ENCODE results near the gene CACNG5. TPM values are rescaled to one million over a fixed set of nuclear protein-coding genes. Genes with fewer than 3 reads are reported as not detected.

Gene CACNG5
- total RNA-seq, 2 experiments from 2014 or later: not detected

DNA sequence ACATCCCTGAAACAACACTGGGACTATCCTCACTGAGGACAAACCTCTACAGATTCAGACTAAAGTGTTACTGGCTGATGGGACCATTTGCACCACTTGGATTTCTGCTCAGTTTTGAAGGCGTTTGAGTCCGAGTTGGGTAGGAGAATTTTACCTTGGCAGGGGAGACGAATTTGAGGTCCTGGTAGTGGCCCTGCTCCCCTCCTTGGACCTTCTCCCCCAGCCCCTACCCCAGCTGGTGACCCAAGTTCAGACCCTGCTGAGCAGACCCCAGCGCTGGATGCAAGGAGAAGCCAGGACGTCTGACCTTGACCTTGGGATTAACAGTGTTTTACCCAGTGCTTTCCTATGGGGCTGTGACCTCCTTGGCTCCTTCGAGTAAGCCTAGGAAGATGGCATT, 13.6 kb downstream of the CACNG5 start:
- Mint-ChIP-seq H3K4me1 (ENCODE audit: low read depth) (no peaks in the 10 kb centered on the region), H3K27ac (no peak overlapping the region), H3K27me3 (no peaks in the 10 kb centered on the region), H3K9me3 (no peaks in the 10 kb centered on the region), H3K36me3 (ENCODE audit: low read depth) (no peaks in the 10 kb centered on the region), H3K4me3 (no peak overlapping the region)
- Histone ChIP-seq H3K36me3 (ENCODE audit: insufficient read depth, low read length) (no peaks in the 10 kb centered on the region), H3K9me3 (ENCODE audit: control insufficient read depth in 1 of 2, insufficient read depth in 1 of 2, low read length in 2 of 2) (peaks cover 0 to 4% of the 10 kb centered on the region in 2 experiments), H3K27ac (ENCODE audit: low read depth in 1 of 2, low read length in 2 of 2) (no peak overlapping the region), H3K27me3 (ENCODE audit: control insufficient read depth in 1 of 2, insufficient read depth in 2 of 2, low read length in 2 of 2) (peaks cover 0 to 5% of the 10 kb centered on the region in 2 experiments), H3K4me1 (ENCODE audit: insufficient read depth, low read length) (no peaks in the 10 kb centered on the region), H3K4me3 (ENCODE audit: low read length) (no peak overlapping the region)
- intact Hi-C loops (cut with DNase I, micrococcal nuclease): no loop called here
- no peak for ATAC-seq (ENCODE audit: poor library complexity)
- ChIA-PET CTCF (no interaction called here), POLR2A (no interaction called here)
- TF ChIP-seq, protein P1, sequence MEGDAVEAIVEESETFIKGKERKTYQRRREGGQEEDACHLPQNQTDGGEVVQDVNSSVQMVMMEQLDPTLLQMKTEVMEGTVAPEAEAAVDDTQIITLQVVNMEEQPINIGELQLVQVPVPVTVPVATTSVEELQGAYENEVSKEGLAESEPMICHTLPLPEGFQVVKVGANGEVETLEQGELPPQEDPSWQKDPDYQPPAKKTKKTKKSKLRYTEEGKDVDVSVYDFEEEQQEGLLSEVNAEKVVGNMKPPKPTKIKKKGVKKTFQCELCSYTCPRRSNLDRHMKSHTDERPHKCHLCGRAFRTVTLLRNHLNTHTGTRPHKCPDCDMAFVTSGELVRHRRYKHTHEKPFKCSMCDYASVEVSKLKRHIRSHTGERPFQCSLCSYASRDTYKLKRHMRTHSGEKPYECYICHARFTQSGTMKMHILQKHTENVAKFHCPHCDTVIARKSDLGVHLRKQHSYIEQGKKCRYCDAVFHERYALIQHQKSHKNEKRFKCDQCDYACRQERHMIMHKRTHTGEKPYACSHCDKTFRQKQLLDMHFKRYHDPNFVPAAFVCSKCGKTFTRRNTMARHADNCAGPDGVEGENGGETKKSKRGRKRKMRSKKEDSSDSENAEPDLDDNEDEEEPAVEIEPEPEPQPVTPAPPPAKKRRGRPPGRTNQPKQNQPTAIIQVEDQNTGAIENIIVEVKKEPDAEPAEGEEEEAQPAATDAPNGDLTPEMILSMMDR (IDR thresholded peaks at IDR 0.05): no peak
- DNase-seq: no peak

DNA sequence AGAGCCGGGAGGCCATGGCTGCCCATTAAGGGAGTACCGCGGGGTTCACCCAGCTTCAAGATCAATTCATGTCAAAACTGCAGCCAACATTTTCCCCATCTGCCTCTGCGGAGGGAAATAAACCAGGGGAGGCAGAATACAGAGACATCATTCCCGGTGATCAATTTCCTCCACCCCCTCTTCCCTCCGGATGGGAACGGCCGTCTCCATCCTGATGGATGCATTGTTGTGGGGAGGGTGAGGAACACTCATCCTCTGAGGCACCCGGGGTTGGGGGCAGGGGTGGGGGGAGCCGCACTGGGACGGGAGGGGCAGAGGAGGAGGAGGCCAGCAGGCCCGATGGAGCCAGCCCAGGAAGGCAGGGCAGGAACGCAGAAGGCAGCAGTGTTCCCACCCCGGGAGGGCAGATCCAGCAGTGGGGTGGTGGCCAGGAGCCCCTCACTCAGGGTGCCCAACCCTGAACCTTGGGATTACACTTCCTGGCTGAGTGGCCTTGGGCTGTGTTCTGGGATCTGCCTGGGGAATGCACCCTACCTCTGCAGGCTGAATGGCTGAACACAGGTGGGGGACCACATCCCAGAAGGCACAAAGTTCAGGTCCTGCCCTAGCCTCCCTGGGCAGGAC, 14.2 kb downstream of the CACNG5 start:
- H3K27me3 Mint-ChIP-seq: no peaks in the 10 kb centered on the region

DNA sequence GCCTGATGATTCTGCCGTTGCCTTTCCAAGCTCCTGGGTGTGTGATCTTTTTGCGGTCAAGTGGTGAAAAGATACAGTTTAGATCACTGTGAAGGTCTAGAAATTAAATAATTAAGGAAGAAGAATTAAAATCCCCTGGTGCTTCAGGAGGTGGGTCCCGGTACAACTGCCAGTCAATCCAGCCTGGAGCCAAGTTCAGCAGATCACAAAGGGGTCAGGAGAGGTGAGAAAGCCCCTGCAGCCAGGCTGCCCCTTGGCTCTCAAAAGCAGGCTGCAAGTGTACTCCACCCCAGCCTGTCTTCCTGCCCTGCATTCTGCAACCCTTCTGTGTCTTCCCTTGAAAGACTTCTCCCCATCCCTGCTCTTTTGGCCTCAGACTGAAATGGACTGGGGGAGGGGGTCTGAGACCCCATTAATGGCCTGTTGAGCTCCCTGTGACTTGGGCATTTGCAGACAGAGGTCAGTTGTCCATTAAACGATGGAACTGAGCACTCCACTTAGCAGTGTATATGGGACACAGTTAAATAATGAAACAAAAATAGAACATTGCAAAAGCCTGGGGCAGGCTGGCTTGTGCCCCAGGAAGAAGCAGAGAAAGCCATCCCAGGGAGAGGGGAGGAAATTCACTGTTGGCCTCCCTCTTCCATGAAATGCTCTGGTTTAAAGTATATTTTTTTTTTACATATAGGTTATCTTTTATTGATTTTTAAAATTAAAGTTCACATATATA, 15.1 kb downstream of the CACNG5 start:
- Mint-ChIP-seq H3K9me3 (peaks cover 5% of the 10 kb centered on the region), H3K4me3 (no peak overlapping the region), H3K27ac (no peak overlapping the region), H3K36me3 (ENCODE audit: low read depth) (no peaks in the 10 kb centered on the region), H3K27me3 (no peaks in the 10 kb centered on the region), H3K4me1 (ENCODE audit: low read depth) (no peaks in the 10 kb centered on the region)
- ATAC-seq (ENCODE audit: poor library complexity) (no peak), DNase-seq (no peak)
- Histone ChIP-seq H3K27me3 (ENCODE audit: control insufficient read depth in 1 of 2, insufficient read depth in 2 of 2, low read length in 2 of 2) (peaks cover 0 to 5% of the 10 kb centered on the region in 2 experiments), H3K4me1 (ENCODE audit: insufficient read depth, low read length) (no peaks in the 10 kb centered on the region), H3K36me3 (ENCODE audit: insufficient read depth, low read length) (no peaks in the 10 kb centered on the region), H3K27ac (ENCODE audit: low read depth in 1 of 2, low read length in 2 of 2) (no peak overlapping the region), H3K4me3 (ENCODE audit: low read length) (no peak overlapping the region), H3K9me3 (ENCODE audit: control insufficient read depth in 1 of 2, insufficient read depth in 1 of 2, low read length in 2 of 2) (peaks cover 0 to 4% of the 10 kb centered on the region in 2 experiments)
- ChIA-PET CTCF (no interaction called here), POLR2A (no interaction called here)
- TF ChIP-seq, protein P1 (IDR thresholded peaks at IDR 0.05): no peak
- intact Hi-C loops (cut with DNase I, micrococcal nuclease): no loop called here

More for the DNA sequence above, 14.2 kb downstream of the CACNG5 start:
- ATAC-seq (ENCODE audit: poor library complexity) (no peak), DNase-seq (no peak)
- H3K4me1 Mint-ChIP-seq (ENCODE audit: low read depth): no peaks in the 10 kb centered on the region
- H3K4me3 ChIP-seq (ENCODE audit: low read length): no peak overlapping the region
- no peaks in the 10 kb centered on the region for H3K9me3 Mint-ChIP-seq
- POLR2A ChIA-PET: no interaction called here
- H3K4me3 Mint-ChIP-seq: no peak overlapping the region
- H3K27ac ChIP-seq (ENCODE audit: low read depth in 1 of 2, low read length in 2 of 2): no peak overlapping the region
- no peaks in the 10 kb centered on the region for H3K36me3 ChIP-seq (ENCODE audit: insufficient read depth, low read length)
- no peaks in the 10 kb centered on the region for H3K4me1 ChIP-seq (ENCODE audit: insufficient read depth, low read length)
- TF ChIP-seq, protein P1 (IDR thresholded peaks at IDR 0.05): no peak
- H3K27ac Mint-ChIP-seq: no peak overlapping the region
- H3K9me3 ChIP-seq (ENCODE audit: control insufficient read depth in 1 of 2, insufficient read depth in 1 of 2, low read length in 2 of 2): peaks cover 0 to 4% of the 10 kb centered on the region in 2 experiments
- intact Hi-C loops (cut with DNase I, micrococcal nuclease): no loop called here
- CTCF ChIA-PET: no interaction called here
- H3K36me3 Mint-ChIP-seq (ENCODE audit: low read depth): no peaks in the 10 kb centered on the region
- H3K27me3 ChIP-seq (ENCODE audit: control insufficient read depth in 1 of 2, insufficient read depth in 2 of 2, low read length in 2 of 2): peaks cover 0 to 5% of the 10 kb centered on the region in 2 experiments

Data from CD4-positive, alpha-beta T cell (primary cell).